ENCODE measurements around the gene IL10RA. TPM values are rescaled to one million over a fixed set of nuclear protein-coding genes. Genes with fewer than 3 reads are reported as not detected.

The IL10RA gene
- total and polyA plus RNA-seq, 4 donors, result 2.3 to 11.6 (median 9.2) TPM

DNA sequence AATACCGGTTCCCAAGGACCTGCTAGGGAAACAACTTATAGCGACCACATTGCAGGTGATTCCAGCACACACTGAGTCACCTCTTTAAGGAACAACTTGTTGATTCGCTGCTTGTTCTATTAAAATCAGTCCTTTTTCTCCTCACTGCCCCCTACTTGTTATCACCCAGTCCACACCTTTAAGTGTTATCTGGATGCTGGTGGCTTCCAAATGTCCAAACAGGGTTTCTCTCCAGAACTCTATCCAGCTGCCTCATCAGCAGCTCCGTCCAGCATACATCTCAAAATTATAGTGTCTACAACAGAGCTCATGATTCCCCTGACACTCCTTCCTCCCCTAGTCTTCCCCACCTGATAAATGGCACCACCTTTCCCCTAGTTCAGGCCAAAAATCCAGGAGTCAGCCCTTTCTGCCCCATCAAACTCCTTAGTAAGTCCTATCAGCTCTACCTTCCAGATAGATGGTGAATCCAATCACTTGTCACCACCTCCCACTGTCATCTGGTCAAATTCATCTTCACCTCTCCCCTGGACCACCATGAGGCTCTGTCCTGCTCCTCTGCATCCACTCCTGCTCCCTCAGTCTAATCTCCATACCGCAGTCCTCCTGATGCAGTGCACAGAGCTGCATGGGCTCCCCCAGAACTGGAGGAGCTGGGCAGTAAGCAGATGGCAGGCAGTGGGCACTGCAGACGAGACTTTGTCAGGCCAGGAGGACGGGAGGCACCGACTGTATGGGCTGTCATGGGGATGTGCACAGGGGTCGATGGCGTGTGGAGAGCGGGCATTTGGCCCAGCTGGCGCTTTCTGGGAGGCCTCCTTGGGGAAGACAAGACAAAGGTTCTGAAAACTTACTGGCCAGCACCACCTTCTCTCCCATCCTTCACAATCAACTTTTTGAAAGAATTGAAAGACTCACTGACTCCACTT, 19.3 kb downstream of the IL10RA start:
- Histone ChIP-seq H3K27me3 (ENCODE audit: control insufficient read depth in 4 of 4, insufficient read depth in 4 of 4, low read length in 3 of 4) (no peaks in the 10 kb centered on the region), H3K4me3 (ENCODE audit: low read depth in 1 of 3, low read length in 3 of 3) (no peak overlapping the region), H3K9ac (ENCODE audit: low read depth in 1 of 2, low read length in 2 of 2) (no peak overlapping the region), H3K27ac (ENCODE audit: low read depth in 1 of 2, low read length in 2 of 2) (no peak overlapping the region), H3K36me3 (ENCODE audit: control insufficient read depth in 4 of 4, insufficient read depth in 3 of 4, low read depth in 1 of 4, low read length in 3 of 4) (no peaks in the 10 kb centered on the region), H3K4me1 (ENCODE audit: control insufficient read depth in 4 of 4, insufficient read depth in 4 of 4, low read length in 3 of 4) (peaks cover 0 to 2% (median under 1%) of the 10 kb centered on the region in 4 donors), H3K9me3 (ENCODE audit: control insufficient read depth in 4 of 4, low read length in 3 of 4) (peaks cover 0 to 7% (median 0%) of the 10 kb centered on the region in 4 donors)
- no peak for DNase-seq (ENCODE audit: low spot score)
- TF ChIP-seq REST (IDR thresholded peaks at IDR 0.05) (no peak), RAD21 (IDR thresholded peaks at IDR 0.05) (no peak), EGR1 (IDR thresholded peaks at IDR 0.05; ENCODE audit: low read depth in 2 of 2) (no peak), CTCF (IDR thresholded peaks at IDR 0.05; ENCODE audit: low read depth, low read length, missing input control) (no peak), RXRA (IDR thresholded peaks at IDR 0.05) (no peak), HNF4G (IDR thresholded peaks at IDR 0.05) (no peak), SP1 (IDR thresholded peaks at IDR 0.05) (no peak), HNF4A (conservative IDR thresholded peaks at IDR 0.05) (no peak), NR2F2 (IDR thresholded peaks at IDR 0.05) (no peak), FOXA1 (IDR thresholded peaks at IDR 0.05) (no peak), GABPA (IDR thresholded peaks at IDR 0.05 in 1 of 2, conservative IDR thresholded peaks at IDR 0.05 in 1 of 2) (no peak), YY1 (IDR thresholded peaks at IDR 0.05) (no peak), FOXA2 (IDR thresholded peaks at IDR 0.05) (no peak)
- TF ChIP-seq, protein P1, sequence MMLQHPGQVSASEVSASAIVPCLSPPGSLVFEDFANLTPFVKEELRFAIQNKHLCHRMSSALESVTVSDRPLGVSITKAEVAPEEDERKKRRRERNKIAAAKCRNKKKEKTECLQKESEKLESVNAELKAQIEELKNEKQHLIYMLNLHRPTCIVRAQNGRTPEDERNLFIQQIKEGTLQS (IDR thresholded peaks at IDR 0.05), result no peak
- TF ChIP-seq, protein P2, sequence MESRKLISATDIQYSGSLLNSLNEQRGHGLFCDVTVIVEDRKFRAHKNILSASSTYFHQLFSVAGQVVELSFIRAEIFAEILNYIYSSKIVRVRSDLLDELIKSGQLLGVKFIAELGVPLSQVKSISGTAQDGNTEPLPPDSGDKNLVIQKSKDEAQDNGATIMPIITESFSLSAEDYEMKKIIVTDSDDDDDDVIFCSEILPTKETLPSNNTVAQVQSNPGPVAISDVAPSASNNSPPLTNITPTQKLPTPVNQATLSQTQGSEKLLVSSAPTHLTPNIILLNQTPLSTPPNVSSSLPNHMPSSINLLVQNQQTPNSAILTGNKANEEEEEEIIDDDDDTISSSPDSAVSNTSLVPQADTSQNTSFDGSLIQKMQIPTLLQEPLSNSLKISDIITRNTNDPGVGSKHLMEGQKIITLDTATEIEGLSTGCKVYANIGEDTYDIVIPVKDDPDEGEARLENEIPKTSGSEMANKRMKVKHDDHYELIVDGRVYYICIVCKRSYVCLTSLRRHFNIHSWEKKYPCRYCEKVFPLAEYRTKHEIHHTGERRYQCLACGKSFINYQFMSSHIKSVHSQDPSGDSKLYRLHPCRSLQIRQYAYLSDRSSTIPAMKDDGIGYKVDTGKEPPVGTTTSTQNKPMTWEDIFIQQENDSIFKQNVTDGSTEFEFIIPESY (IDR thresholded peaks at IDR 0.05), result no peak
- 88% methylated on average over 12 of the region's 12 CpGs for WGBS

Measured in liver (tissue), 9 donors.